SK-N-SH treated with all-trans-retinoic acid at 6 μM for 48 hours (cell line): ENCODE measurements around the gene RAD51B.
"Not testable (repeated sequence)": the region's sequence is repeated elsewhere in the genome, so short reads cannot be mapped to it uniquely, and the experiment has no call there.

Experiments
- ATAC-seq: fragments of 200-7000 bp; cut with Tn5 transposase; 3 replicates; pipeline ENCODE4 v1.9.1; 2020; ENCODE audit warnings: mild to moderate bottlenecking, moderate library complexity
- ARNTL ChIP-seq: fragments of 450-650 bp; formaldehyde crosslinking; IDR thresholded peaks from 2 replicates; pipeline ENCODE4 v1.5.0; 2020; ENCODE audit warnings: low read depth, mild to moderate bottlenecking, moderate library complexity, borderline replicate concordance
- BACH2 ChIP-seq: fragments of 250-450 bp; sonication (Bioruptor Pico); IDR thresholded peaks from 2 replicates; pipeline ENCODE4 v1.9.0; 2021; ENCODE audit warnings: mild to moderate bottlenecking, borderline replicate concordance
- CSDC2 ChIP-seq: fragments of 250-450 bp; sonication (Bioruptor Pico); IDR thresholded peaks from 2 replicates; pipeline ENCODE4 v1.5.0; 2020; ENCODE audit warnings: mild to moderate bottlenecking, moderate library complexity
- ESRRG ChIP-seq: fragments of 250-450 bp; sonication (Bioruptor Pico); IDR thresholded peaks from 2 replicates; pipeline ENCODE4 v1.6.1; 2021; ENCODE audit warnings: mild to moderate bottlenecking
- GLIS3 ChIP-seq: fragments of 250-450 bp; sonication (Bioruptor Pico); IDR thresholded peaks from 2 replicates; pipeline ENCODE4 v1.5.0; 2020; ENCODE audit warnings: mild to moderate bottlenecking, moderate library complexity
- ISL1 ChIP-seq: fragments of 250-450 bp; sonication (Bioruptor Pico); IDR thresholded peaks from 2 replicates; pipeline ENCODE4 v2.1.2; 2022; ENCODE audit warnings: mild to moderate bottlenecking, moderate library complexity
- OSR1 ChIP-seq: fragments of 250-450 bp; sonication (Bioruptor Pico); IDR thresholded peaks from 2 replicates; pipeline ENCODE4 v1.8.0; 2022; ENCODE audit warnings: moderate library complexity, mild to moderate bottlenecking, inconsistent platforms
- PATZ1 ChIP-seq: fragments of 250-450 bp; sonication (Bioruptor Pico); IDR thresholded peaks from 2 replicates; pipeline ENCODE4 v1.8.0; 2020; ENCODE audit warnings: mild to moderate bottlenecking, moderate library complexity, borderline replicate concordance
- PPARA ChIP-seq: fragments of 250-450 bp; sonication (Bioruptor Pico); IDR thresholded peaks from 2 replicates; pipeline ENCODE4 v1.5.0; 2020; ENCODE audit warnings: mild to moderate bottlenecking, borderline replicate concordance
- RARB ChIP-seq: fragments of 250-450 bp; sonication (Bioruptor Pico); IDR thresholded peaks from 2 replicates; pipeline ENCODE4 v1.8.0; 2021; ENCODE audit warnings: mild to moderate bottlenecking, moderate library complexity
- SNAI2 ChIP-seq: fragments of 250-450 bp; sonication (Bioruptor Pico); IDR thresholded peaks from 2 replicates; pipeline ENCODE4 v1.5.0; 2020; ENCODE audit warnings: mild to moderate bottlenecking, moderate library complexity
- ZC3H10 ChIP-seq: fragments of 250-450 bp; sonication (Bioruptor Pico); IDR thresholded peaks from 2 replicates; pipeline ENCODE4 v1.5.1; 2021; ENCODE audit warnings: mild to moderate bottlenecking, moderate library complexity
- ZFP30 ChIP-seq: fragments of 450-650 bp; formaldehyde crosslinking; IDR thresholded peaks from 2 replicates; pipeline ENCODE4 v1.5.0; 2022; ENCODE audit warnings: mild to moderate bottlenecking, moderate library complexity
- ZNF565 ChIP-seq: fragments of 450-650 bp; formaldehyde crosslinking; conservative IDR thresholded peaks from 2 replicates; pipeline ENCODE4 v1.5.0; 2020; ENCODE audit warnings: low read depth, mild to moderate bottlenecking, moderate library complexity
- ZNF70 ChIP-seq: fragments of 450-650 bp; formaldehyde crosslinking; IDR thresholded peaks from 2 replicates; pipeline ENCODE4 v1.5.0; 2020; ENCODE audit warnings: mild to moderate bottlenecking, moderate library complexity
- ZNF8 ChIP-seq: fragments of 450-650 bp; formaldehyde crosslinking; IDR thresholded peaks from 2 replicates; pipeline ENCODE4 v1.5.0; 2020; ENCODE audit warnings: mild to moderate bottlenecking, moderate library complexity
- TF ChIP-seq, protein P1 (sequence below): fragments of 250-450 bp; sonication (Bioruptor Pico); IDR thresholded peaks from 2 replicates; pipeline ENCODE4 v1.5.0; 2020; ENCODE audit warnings: mild to moderate bottlenecking, moderate library complexity

Gene RAD51B

GRCh38 chr14:68695856-68696255, 876.3 kb downstream of the RAD51B start (continued):
- TF ChIP-seq, protein P1, sequence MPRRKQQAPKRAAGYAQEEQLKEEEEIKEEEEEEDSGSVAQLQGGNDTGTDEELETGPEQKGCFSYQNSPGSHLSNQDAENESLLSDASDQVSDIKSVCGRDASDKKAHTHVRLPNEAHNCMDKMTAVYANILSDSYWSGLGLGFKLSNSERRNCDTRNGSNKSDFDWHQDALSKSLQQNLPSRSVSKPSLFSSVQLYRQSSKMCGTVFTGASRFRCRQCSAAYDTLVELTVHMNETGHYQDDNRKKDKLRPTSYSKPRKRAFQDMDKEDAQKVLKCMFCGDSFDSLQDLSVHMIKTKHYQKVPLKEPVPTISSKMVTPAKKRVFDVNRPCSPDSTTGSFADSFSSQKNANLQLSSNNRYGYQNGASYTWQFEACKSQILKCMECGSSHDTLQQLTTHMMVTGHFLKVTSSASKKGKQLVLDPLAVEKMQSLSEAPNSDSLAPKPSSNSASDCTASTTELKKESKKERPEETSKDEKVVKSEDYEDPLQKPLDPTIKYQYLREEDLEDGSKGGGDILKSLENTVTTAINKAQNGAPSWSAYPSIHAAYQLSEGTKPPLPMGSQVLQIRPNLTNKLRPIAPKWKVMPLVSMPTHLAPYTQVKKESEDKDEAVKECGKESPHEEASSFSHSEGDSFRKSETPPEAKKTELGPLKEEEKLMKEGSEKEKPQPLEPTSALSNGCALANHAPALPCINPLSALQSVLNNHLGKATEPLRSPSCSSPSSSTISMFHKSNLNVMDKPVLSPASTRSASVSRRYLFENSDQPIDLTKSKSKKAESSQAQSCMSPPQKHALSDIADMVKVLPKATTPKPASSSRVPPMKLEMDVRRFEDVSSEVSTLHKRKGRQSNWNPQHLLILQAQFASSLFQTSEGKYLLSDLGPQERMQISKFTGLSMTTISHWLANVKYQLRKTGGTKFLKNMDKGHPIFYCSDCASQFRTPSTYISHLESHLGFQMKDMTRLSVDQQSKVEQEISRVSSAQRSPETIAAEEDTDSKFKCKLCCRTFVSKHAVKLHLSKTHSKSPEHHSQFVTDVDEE (CRISPR knock-in tag): no peak

DNA sequence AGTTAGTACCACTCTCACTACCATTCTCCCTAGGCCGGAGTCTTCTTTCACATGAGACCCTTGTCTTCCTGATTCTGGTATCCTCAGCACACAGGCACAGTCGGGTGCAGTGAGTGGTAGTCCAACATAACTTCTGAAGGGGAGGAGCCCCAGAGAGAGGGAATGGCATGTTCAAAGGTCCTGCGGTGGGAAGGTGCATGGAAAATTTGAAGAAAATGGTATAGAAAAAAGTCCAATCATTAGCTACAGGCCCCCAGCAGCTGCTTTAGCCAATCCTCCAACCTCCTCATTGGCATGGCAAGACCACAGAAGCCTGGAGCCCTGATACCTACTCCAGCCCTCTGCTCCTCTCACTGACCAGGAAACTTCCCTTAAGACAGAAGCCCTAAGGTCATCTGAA, 876.7 kb downstream of the RAD51B start:
- no peak for TF ChIP-seq ZNF70 (CRISPR knock-in tag)

GRCh38 chr14:68696721-68697495, 877.3 kb downstream of the RAD51B start:
- ATAC-seq: no peak
- TF ChIP-seq SNAI2 (CRISPR knock-in tag) (no peak), ZC3H10 (no peak), ZNF565 (CRISPR knock-in tag) (no peak), ARNTL (no peak), GLIS3 (CRISPR knock-in tag) (no peak), PATZ1 (no peak), RARB (no peak), ISL1 (no peak), BACH2 (no peak), ESRRG (no peak), CSDC2 (CRISPR knock-in tag) (no peak)
- TF ChIP-seq, protein P1 (CRISPR knock-in tag): no peak

More for the DNA sequence above, 876.7 kb downstream of the RAD51B start:
- no peak for ATAC-seq

GRCh38 chr14:68698773-68699172, 879.2 kb downstream of the RAD51B start:
- not testable (repeated sequence) for ATAC-seq

- no peak for TF ChIP-seq GLIS3 (CRISPR knock-in tag)
- TF ChIP-seq, protein P1 (CRISPR knock-in tag): no peak
- no peak for TF ChIP-seq CSDC2 (CRISPR knock-in tag)
- TF ChIP-seq BACH2: no peak
- TF ChIP-seq ZNF565 (CRISPR knock-in tag): no peak
- TF ChIP-seq ZNF8 (CRISPR knock-in tag): no peak
- TF ChIP-seq ISL1: no peak
- no peak for TF ChIP-seq OSR1 (CRISPR knock-in tag)
- TF ChIP-seq ZFP30 (CRISPR knock-in tag): no peak
- TF ChIP-seq RARB: no peak
- no peak for TF ChIP-seq PPARA (CRISPR knock-in tag)
- no peak for ATAC-seq
Observed at GRCh38 chr14:68701001-68701741, 881.6 kb downstream of the RAD51B start.
